GM21447 (cell line): Measurements from ENCODE around the gene ATF7IP.
A peak's percentile ranks its signal among the peaks of the same experiment; 100 is the strongest.
"Not testable (repeated sequence)": the region's sequence is repeated elsewhere in the genome, so short reads cannot be mapped to it uniquely, and the experiment has no call there.

Experiments
- ATAC-seq: cut with Tn5 transposase; IDR thresholded peaks from one replicate; pipeline ENCODE4 v1.9.1; 2021; ENCODE audit not compliant: unreplicated experiment

ATF7IP gene

DNA sequence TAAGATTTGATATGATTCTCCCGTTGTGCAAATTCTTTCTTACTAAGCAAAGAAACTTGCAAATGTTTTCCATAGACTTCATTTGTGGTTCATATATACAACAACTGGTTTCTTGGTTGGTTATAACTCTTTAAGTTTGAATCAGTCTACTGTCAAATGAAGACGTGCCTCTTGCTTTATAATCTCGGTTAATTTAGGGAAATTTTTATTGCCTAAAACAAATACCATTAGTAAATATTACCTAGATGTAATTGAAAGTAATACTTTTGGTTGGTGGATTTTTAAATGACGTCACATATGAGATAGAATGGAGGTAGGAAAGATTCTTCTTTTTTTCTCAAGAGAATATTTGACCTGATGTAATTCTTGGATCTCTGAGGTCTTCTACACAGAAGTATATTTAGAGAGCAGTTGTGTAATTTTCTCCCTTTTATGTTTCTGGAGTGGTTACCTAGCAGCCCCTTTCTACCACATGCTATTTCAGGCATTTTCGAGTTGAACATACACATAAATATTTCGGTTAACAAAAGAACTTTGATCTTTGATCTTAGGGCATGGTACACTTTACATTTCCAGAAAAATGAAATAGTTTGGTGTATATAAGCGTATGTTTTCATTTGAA, 1.7 kb downstream of the ATF7IP start:
- peak; percentile 40 for ATAC-seq

DNA sequence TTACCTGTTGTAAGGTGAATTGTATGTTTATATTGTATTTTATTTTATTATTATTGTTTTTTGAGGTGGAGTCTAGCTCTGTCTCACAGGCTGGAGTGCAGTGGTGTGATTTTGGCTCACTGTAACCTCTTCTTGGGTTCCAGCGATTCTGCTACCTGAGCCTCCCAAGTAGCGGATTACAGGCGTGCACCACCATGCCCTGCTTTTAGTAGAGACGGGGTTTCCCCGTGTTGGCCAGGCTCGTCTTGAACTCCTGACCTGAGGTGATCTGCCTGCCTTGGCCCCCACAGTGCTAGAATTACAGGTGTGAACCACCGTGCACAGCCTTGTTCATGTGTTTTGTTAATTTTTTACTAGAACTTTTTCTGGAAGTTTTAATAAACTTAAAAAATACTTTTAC, 3.8 kb downstream of the ATF7IP start:
- ATAC-seq: no peak

DNA sequence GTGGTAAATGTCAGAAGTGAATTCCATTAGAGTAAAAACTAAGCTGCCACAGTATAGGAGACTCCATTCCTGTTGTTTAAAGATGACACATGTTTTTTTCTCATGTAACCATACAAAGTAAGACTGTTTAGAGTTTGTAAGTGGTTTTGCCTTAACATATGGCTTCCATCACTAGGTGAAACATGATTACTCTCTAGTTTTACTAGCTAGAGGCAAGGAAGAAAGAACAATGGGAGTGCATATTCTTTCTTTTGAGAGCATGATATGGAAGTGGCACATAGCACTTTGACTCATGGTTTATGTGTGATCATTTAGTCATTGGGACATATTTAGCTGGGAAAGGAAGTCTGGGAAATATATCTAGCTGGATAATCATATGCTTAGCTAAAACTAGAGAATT, 7.7 kb downstream of the ATF7IP start:
- no peak for ATAC-seq

DNA sequence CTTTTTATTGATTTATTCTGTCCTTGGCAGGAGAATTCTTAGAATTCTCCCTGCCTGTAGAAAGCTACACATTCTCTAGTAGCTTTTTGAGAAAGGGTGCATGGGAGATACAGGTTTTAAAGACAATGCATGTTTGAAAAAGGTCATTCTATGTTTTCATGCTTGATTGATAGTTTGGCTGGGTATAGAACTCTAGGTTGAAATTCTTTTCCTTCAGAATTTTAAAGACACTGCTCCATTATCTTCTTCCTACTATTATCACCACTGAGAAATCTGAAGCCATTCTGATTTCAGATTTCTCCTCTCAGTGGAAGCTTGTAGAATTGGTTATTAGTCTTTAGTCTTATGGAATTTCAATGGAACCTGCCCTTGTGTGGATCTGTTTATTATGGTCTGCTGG, 14.0 kb downstream of the ATF7IP start:
- ATAC-seq: no peak

DNA sequence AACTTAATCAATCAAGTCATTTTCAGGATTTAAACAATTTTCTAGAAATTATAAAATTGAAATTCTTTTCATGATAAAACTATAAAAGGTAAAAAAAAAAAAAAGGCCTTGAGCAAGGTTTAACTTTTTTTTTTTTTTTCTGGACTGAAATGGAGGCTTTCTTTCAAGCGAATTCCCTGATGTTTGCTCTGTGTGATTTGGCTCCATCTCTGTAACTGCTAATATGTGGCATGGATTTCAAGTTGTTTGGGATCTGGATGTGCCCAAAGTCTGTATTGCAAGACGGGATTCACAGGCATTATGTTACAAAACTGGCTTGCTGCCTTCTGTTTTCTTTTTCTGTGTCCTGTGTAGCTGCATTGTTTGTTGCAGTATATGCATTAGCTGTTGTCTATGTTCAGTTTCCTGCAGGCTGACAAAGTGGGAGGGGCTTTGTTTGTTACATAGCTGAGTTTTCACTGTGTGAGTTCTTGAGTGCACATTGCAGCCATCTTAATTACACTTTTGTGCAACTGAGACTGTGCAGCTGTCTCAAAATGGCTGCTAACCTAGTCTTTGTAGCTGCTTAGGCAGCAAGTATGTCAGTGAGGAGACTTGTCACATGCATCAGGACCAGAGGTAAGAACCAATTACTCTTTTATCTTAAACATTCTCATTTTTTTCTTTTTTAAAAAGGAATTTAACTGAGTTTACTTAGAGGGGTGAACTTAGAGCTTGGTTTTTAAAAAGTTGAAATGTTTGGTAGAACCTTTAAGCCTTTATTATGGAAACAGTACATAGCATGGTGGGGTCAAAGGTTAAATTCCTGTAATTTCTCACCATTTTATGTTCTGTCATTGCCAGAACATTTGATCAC, 19.5 kb downstream of the ATF7IP start:
- ATAC-seq: peak; percentile 94

DNA sequence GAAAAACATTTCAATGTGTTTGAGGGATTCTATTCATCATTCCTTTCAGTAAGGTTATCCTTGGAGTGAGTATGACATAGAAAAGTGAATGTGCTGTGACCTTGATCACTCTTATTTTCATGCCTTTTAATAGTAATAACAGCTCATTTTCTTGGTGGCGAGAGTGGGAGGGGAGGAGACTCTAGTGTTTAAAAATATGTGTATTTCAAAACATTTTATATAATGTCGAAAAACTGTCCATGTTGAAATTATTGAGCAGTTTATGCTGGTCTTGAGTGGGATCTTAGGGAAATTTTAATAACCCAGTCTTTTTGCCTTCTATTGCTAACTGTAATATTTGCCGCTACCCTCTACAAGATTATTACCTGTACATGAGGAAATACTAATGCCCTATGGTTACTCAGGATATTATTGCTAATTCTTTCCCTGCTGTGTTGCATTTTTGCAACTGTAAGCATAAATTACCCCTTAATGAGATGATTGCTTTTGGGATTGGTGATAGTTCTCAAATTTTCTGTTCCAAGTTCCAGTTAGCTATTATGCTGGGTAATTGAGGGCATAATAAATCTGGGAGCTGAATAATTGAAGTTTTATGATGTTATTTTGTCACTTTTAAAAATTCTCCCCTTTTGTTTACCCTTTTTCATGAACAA, 21.9 kb downstream of the ATF7IP start:
- ATAC-seq: no peak

DNA sequence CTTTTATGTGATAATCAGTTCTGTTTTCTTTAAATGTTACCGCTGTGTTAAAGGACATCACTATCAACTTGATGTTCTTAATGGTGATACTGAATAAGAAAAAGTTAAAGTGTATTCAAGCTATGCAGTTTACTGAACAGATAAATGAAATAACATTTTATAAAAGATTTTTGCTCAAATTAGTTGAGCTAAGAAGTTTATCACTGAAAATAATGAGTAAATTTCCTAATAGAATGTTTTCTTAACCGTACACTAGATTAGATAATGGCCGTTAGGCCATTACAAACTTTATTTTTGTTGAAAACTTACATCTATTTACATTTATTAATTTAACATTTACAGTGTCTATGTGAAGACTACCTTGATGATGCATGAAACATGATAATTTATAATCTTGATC, 25.0 kb downstream of the ATF7IP start:
- no peak for ATAC-seq

DNA sequence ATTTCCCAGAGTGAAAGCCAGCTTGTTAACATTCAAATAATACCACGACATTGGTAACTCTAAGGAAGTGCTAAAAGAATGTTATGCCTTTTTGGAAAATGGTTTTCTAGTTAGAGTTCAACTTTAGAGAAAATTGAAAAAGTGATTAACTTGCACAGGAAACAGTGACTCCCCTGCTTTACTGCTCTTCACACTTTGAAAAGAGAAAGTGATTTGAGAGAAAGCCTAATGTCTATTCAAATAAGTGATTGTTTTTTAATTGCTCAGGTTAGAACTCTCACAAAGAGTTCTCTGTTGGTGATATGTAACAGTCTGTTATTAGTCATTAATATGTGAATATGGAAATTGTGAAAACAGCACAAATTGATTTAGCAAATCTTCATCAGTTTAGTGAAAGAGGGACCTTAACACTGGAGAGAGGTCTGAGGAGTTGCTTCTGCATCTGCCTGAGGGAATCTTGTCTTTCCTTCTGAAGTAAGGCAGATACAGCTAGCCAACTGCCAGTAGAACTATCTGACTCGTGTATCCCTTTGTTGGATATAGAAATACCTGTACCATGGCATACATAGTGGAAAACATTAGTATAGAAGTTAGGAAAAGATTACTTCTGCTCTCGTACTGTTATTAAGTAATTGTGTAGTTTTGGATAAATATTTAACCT, 25.5 kb downstream of the ATF7IP start:
- ATAC-seq: no peak

DNA sequence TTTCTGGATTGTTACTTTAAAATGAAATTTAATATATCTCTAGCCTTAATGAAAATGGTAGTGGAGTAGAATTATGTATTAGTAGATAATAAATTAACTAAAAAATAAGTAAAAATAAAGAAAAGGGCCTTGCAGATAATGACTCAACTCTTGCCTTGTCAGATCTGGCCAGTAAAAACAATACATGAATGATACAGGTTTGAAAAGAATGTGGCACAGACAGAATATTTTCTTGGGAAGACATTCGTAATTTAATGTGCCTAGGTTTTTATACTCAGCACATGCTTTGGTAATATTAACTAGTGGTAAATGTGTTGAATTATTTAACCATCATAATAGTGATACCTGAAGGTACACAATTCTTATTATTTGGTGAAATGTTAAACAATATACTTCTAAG, 28.3 kb downstream of the ATF7IP start:
- ATAC-seq: no peak

DNA sequence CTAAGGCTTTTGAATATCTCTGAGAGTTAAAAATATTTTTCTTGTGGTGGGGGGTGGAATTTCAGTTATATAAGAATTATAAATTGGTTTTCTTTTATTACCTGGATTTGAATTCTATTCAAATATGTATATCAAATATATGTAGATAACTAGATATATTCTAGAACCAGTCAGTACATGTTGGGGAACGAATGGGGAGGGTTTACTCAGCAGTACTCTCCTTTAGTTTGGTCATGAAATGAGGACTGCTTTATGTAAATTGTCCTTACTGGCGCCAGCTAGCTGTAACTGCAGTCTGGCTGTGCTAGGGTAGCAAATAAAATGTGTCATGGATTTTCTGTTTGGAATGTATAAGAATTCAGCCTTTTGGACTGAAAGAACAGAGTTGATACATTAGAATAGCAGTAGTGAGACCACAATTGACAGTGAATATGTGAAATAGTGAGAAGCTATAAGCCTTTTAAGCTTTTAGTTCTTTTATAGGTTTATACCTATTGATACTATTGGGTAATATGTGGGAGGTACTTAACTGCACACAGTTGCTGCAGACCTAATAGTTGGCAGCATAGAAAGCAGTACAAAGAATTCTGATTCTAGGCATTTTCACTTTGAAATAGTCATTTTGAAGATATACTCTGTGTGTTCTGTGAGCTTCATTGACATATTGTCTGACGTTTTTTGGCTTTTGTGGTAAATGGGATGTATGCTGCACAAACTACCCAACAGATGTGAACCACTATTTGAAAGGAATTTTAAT, 29.0 kb downstream of the ATF7IP start:
- ATAC-seq: peak; percentile 64

DNA sequence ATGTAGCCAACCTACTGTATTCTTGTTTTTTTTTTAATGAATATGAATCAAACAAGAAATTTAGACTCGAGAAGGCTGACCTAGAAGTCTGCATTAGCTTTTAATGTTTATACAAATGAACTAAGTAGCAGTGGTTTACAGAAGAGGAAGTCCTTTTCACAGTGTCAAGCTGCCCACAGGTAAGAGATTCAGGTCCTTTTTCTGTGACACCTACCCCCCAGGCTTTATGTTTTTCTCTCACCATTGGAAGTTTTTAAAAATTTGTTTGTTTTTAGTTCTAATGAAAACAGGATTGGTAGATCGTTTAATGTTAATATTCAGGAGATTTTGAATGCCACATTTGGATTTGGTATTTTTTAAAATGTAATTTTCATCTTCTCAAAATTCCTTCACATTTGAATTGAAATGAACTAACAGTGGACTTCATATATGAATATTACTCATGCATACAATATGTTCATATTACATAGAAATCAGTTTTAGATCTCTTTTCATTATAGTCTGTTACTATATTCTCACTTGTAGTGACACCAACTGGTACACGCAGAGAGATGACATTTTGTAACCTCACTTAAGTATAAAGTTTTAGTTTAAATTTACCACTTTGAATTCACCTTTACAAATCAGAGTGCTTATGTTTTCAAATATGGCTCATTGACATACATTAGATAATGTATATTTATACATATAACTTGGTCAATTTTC, 29.7 kb downstream of the ATF7IP start:
- peak; percentile 45 for ATAC-seq

DNA sequence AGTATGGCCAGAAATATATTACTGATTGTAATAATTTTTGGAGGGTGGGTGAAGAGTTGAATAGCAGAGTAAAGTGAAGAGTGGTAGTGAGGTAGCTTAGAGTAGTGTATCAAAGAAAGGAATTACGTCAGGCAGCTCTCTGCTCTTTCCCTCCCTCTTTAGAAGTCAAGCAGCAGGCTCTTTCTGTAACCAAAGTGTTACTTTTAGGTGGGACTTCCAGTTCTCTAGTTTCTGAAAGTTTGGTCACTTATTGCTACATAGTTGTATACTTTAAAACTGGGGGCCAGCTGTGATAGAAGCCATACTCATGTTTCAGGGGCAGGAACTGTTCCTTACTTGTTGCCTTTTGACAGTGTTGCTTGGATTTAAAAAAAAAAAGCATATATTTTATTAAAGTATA, 30.6 kb downstream of the ATF7IP start:
- peak; percentile 64 for ATAC-seq

DNA sequence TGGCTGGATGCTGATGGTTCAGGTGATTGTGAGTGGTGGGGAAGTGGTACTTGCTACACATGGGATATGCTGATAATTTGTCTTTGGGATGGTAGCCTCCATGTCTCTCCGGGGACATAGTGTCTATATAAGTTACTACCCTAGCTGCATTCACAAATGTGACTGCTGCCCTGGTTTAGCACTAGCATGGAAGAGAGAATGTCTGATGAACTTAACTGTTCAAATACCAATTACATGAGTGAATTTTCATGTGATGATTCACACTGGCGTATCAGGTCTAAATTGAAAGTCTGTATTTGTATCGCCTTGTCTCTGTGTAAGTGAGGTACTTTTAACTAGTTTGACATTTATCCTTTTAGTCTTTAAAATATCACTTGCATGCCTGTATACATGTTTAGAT, 34.4 kb downstream of the ATF7IP start:
- ATAC-seq: no peak

DNA sequence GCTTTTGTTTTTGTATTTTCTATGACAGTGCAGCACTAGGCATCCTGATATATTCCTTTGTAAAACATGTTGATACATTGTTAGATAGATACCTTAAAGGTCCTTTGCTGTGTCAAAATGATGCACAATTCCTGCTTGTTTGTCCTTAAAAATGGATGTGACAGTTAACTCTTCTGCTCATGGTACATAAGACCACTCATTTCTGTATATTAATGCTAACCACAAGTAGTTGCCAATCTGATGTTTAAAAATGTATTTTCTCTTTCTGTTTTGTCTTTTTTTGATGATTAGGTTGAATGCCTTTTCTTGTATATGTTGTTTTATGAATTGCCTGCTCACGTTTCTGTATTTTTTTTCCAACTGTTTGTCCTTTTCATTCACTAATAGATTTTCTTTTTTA, 35.1 kb downstream of the ATF7IP start:
- ATAC-seq: no peak

DNA sequence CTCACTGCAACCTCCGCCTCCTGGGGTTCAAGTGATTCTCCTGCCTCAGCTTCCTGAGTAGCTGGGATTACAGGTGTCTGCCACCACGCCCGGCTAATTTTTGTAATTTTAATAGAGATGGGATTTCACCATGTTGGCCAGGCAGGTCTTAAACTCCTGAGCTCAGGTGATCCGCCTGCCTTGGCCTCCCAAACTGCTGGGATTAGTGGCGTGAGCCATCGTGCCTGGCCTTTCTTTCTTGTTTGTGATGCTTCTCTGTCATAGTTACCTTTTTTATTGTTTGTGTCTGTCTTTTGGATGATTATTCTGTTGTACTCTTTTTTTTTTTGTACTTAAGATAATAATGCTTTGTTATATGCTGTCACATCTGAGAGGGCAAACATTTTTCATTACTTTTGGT, 35.8 kb downstream of the ATF7IP start:
- not testable (repeated sequence) for ATAC-seq

DNA sequence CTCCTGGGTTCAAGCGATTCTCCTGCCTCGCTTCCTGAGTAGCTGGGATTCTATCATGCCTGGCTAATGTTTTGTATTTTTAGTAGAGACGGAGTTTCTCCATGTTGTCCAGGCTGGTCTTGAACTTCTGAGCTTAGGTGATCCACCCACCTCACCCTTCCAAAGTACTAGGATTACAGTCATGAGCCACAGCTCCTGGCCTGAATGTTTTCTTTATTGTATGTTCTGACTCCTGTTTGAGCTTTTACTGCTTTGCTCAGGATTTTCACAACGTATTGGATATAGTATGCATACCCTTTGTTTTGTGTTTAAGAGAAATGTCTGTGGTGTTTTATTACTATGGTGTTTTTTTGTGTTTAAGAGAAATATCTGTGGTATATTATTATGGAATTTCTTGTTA, 37.2 kb downstream of the ATF7IP start:
- ATAC-seq: no peak

DNA sequence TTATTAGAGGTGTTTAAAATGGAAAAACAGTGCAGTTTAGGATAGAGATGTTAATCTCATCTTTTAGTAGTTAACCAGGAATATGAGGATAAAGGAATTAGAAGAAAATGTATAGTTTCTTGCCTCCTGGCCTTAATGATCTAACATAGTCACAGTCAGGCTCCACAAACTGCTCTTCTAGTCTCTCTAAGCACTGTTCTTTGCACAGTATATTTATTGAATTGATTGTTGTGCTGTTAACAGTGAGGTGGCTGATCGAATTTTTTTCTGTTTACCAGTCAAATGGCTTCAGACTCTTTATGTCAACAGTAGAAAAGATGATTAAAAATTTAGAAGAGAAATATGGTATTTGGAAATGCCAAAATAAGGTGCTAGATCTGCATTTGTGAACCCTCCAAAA, 37.8 kb downstream of the ATF7IP start:
- ATAC-seq: peak; percentile 30

DNA sequence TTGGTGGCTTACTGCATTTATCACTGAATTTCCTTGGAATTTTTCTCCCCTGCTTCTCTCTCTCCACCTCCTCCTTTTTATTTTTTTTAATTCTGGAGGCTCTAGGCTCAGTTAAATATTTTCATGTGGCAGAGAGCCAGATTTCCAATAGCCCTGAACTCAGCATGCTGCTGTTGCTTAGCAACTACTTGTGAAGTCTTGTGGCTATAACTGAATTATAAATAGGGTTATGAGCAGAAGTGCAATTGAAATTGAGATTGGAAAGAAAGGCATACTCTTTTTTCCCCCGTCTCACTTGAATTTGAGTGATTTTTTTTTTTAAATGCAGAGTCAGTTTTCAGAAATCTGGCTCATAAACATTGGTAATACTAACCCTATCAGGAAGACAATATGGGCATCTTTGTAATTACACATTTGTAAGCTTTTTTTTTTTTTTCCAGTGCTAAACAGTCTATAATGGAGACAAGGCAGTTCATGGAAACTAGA, 38.3 kb downstream of the ATF7IP start:
- ATAC-seq: peak; percentile 45

DNA sequence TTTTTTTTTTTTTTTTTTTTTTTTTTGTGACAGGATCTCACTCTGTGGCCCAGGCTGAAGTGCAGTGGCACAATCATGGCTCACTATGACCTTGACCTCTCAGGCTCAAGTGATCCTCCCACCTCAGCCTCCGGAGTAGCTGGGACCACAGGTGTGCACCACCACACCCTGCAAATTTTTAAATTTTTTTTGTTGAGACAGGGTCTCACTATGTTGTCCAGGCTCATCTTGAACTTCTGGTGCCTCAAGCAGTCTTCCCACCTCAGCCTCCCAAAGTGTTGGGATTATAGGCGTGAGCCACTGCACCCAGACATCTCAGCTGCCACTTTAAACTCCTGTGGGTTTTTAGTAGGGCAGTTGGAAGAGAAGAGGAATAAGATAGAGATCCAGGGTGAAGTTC, 39.9 kb downstream of the ATF7IP start:
- ATAC-seq: not testable (repeated sequence)

DNA sequence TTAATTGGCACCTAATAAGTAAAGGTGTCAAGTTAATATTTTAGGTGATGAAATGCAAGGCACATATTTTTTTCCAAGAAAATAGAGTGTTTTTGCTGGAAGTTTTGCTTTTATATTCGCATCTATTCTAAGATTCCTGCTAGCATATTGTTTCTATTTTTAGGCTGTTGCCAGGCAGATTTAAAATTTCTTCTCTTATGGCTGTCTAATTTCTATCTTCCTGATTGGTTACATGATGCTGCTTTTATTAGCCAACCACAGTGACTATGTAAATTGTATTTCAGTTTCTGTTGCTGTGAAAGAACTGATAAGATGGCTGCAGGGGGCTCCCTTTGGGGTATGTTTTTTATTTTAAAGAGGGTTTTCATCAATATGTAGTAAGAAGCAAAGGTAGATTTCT, 42.7 kb downstream of the ATF7IP start:
- no peak for ATAC-seq
